Panc1 (cell line): ENCODE results near the gene UBE2V1. TPM values are rescaled to one million over a fixed set of nuclear protein-coding genes. Genes with fewer than 3 reads are reported as not detected.
A peak's percentile ranks its signal among the peaks of the same experiment; 100 is the strongest.
"Not testable (repeated sequence)": the region's sequence is repeated elsewhere in the genome, so short reads cannot be mapped to it uniquely, and the experiment has no call there.

Experiments
- ATAC-seq: fragments of 200-7000 bp; cut with Tn5 transposase; 2 replicates; pipeline ENCODE4 v1.9.1; 2020; ENCODE audit warnings: mild to moderate bottlenecking, moderate library complexity
- BruUV-seq: library from RNA; stranded (reverse); fragments of 400-500 nt; replicated peaks from 2 replicates; lab custom pipeline; 2021; lab: Mats Ljungman, UMichigan
- CTCF ChIA-PET: fragments of 300-600 bp; sonication (Branson Sonifier 250); formaldehyde crosslinking; loops from one replicate; lab custom pipeline; 2022; ENCODE audit warnings: antibody characterized with exemption; lab: Charles Lee
- POLR2A ChIA-PET: fragments of 300-600 bp; sonication (Branson Sonifier 250); formaldehyde crosslinking; loops from one replicate; lab custom pipeline; 2022; ENCODE audit warnings: antibody characterized with exemption; lab: Charles Lee
- DNase-seq: peaks from one replicate; pipeline ENCODE4 v3.0.0-alpha.2; 2010; ENCODE audit warnings: low read depth, low spot score
- H3K27ac ChIP-seq: 2 replicates; pipeline ENCODE4 v1.5.1; 2011; ENCODE audit warnings: mild to moderate bottlenecking, low read length, inconsistent platforms
- H3K27me3 ChIP-seq: fragments of 200-500 bp; sonication (Bioruptor generic); 2 replicates; pipeline ENCODE4 v1.6.0; 2014; ENCODE audit warnings: low read length, inconsistent platforms; ENCODE audit not compliant: control insufficient read depth, insufficient read depth
- H3K36me3 ChIP-seq: fragments of 200-500 bp; sonication (Bioruptor generic); 2 replicates; pipeline ENCODE4 v1.5.1; 2014; ENCODE audit warnings: inconsistent platforms, mild to moderate bottlenecking, low read length, moderate library complexity; ENCODE audit not compliant: control insufficient read depth, insufficient read depth
- H3K4me1 ChIP-seq: 2 replicates; pipeline ENCODE4 v1.5.1; 2011; ENCODE audit warnings: inconsistent platforms, mild to moderate bottlenecking, low read length, moderate library complexity; ENCODE audit not compliant: control insufficient read depth, insufficient read depth
- H3K4me3 ChIP-seq, 2 experiments: 2 replicates each; pipeline ENCODE4 v1.5.1; 2011 to 2012; ENCODE audit warnings: low read depth in 2 of 2, low read length in 2 of 2, mild to moderate bottlenecking in 2 of 2, inconsistent platforms in 1 of 2, moderate library complexity in 1 of 2
- H3K9me3 ChIP-seq: fragments of 200-500 bp; sonication (Bioruptor generic); 2 replicates; pipeline ENCODE4 v1.5.1; 2014; ENCODE audit warnings: low read depth, mild to moderate bottlenecking, inconsistent platforms, low read length, moderate library complexity; ENCODE audit not compliant: control insufficient read depth, insufficient read depth
- CTCF ChIP-seq: fragments of 450-650 bp; IDR thresholded peaks from 2 replicates; pipeline ENCODE4 v1.5.1; 2017; ENCODE audit warnings: mild to moderate bottlenecking
- POLR2AphosphoS5 ChIP-seq: IDR thresholded peaks from 2 replicates; pipeline ENCODE4 v1.6.1; 2012; ENCODE audit warnings: mild to moderate bottlenecking, low read depth, low read length, moderate library complexity
- REST ChIP-seq, 2 experiments: IDR thresholded peaks; 2 replicates each; pipeline ENCODE4 v1.6.1; 2011 to 2012; ENCODE audit warnings: low read depth in 2 of 2, control low read depth in 1 of 2, low read length in 1 of 2, mild to moderate bottlenecking in 1 of 2, moderate library complexity in 1 of 2; ENCODE audit not compliant: insufficient read depth in 1 of 2
- SIN3A ChIP-seq: IDR thresholded peaks from 2 replicates; pipeline ENCODE4 v1.6.1; 2012; ENCODE audit warnings: low read depth, mild to moderate bottlenecking, low read length, moderate library complexity, borderline replicate concordance; ENCODE audit not compliant: insufficient read depth
- TCF7L2 ChIP-seq: IDR thresholded peaks from 2 replicates; pipeline ENCODE4 v1.6.1; 2011; ENCODE audit warnings: mild to moderate bottlenecking, low read depth, low read length, inconsistent platforms
- in situ Hi-C: cut with HindIII; loops from 2 replicates; pipeline ENCODE4 v1.10.0; 2016; ENCODE audit warnings: low sequenced_read_pairs, low pct_unique_long_range_greater_than_20kb
- intact Hi-C: fragments of 100-400 bp; cut with micrococcal nuclease; formaldehyde crosslinking; loops from one replicate; pipeline ENCODE4 v1.10.0; 2022; ENCODE audit not compliant: unreplicated experiment
- total RNA-seq: library from RNA; stranded (reverse); gene quantifications from one replicate; pipeline ENCODE4 v1.2.1, GENCODE V29; 2021; ENCODE audit not compliant: unreplicated experiment

Gene UBE2V1
- total RNA-seq, 1 experiment from 2014 or later = 115 TPM

- Histone ChIP-seq H3K4me3 (no peak overlapping the region), H3K27ac (peak overlapping the region; percentile 53), H3K36me3 (no peaks in the 10 kb centered on the region; the same call in 1 of the 2 replicates), H3K4me1 (peaks cover 76% of the 10 kb centered on the region), H3K9me3 (no peaks in the 10 kb centered on the region), H3K27me3 (no peaks in the 10 kb centered on the region)
- ATAC-seq (no peak), DNase-seq (no peak)
- TF ChIP-seq POLR2AphosphoS5 = no peak
- no peak for TF ChIP-seq TCF7L2
- no peak for TF ChIP-seq SIN3A
- TF ChIP-seq REST (IDR thresholded peaks at IDR 0.05; ENCODE audit: insufficient read depth in 1 of 2, low read depth in 2 of 2, low read length in 1 of 2) = no peak
- TF ChIP-seq CTCF = no peak
- no TSS peak for BruUV-seq
- intact Hi-C loops (no loop called here), in situ Hi-C loops (no loop called here)
- POLR2A ChIA-PET = no interaction called here
- CTCF ChIA-PET = no interaction called here
These were observed 5.8 kb downstream of the UBE2V1 start for GRCh38 chr20:50107086-50107660.

- H3K27me3 ChIP-seq, in situ Hi-C loops, H3K4me3 ChIP-seq, intact Hi-C loops, DNase-seq, H3K9me3 ChIP-seq, ATAC-seq, H3K36me3 ChIP-seq, BruUV-seq: not testable (repeated sequence)
- CTCF ChIA-PET = interaction anchor here (0.7 kb wide), 1 partner anchor 21 kb away, joined by 4 read pairs; no protein-coding TSS in a partner anchor
- Histone ChIP-seq H3K4me1 (peaks cover 81% of the 10 kb centered on the region), H3K27ac (peak overlapping the region; percentile 53)
- POLR2A ChIA-PET = interaction anchor here (1.2 kb wide), 1 partner anchor 10 kb away, joined by 3 read pairs; no protein-coding TSS in a partner anchor
These were observed 6.3 kb downstream of the UBE2V1 start for GRCh38 chr20:50106669-50107068.

GRCh38 chr20:50103464-50104107 is 9.4 kb downstream of the UBE2V1 start:
- H3K9me3 ChIP-seq, H3K4me3 ChIP-seq, intact Hi-C loops, in situ Hi-C loops, DNase-seq, H3K27me3 ChIP-seq, BruUV-seq, H3K36me3 ChIP-seq: not testable (repeated sequence)
- ChIA-PET CTCF (interaction anchor here (0.5 to 1.0 kb wide), 3 partner anchors 74 to 124 kb away, joined by 3 to 7 read pairs (median 3); no protein-coding TSS in a partner anchor), POLR2A (interaction anchor here (0.6 to 1.0 kb wide), 3 partner anchors 36 to 1179 kb away, joined by 3 to 5 read pairs (median 4); no protein-coding TSS in a partner anchor)
- Histone ChIP-seq H3K4me1 (peaks cover 76% of the 10 kb centered on the region), H3K27ac (peak overlapping the region; percentile 79)
- peak; percentile 95 for ATAC-seq

GRCh38 chr20:50102551-50102950 is 10.4 kb downstream of the UBE2V1 start:
- ATAC-seq, H3K4me3 ChIP-seq, DNase-seq, H3K27me3 ChIP-seq, H3K36me3 ChIP-seq, POLR2A ChIA-PET, intact Hi-C loops, H3K9me3 ChIP-seq, BruUV-seq, in situ Hi-C loops: not testable (repeated sequence)
- H3K4me1 ChIP-seq = peaks cover 72% of the 10 kb centered on the region
- CTCF ChIA-PET = interaction anchor here (1.0 kb wide), 1 partner anchor 123 kb away, joined by 3 read pairs; no protein-coding TSS in a partner anchor
- H3K27ac ChIP-seq = peak overlapping the region; percentile 79
